ENCODE measurements around the gene SLC52A3. TPM values are rescaled to one million over a fixed set of nuclear protein-coding genes. Genes with fewer than 3 reads are reported as not detected.

SLC52A3 gene
- total and polyA plus RNA-seq, 9 of the 15 experiments (the other 6 are each of a cell fraction or from before 2014, with no cell fraction given): 0.06 to 0.60 (median 0.11) TPM

- TF ChIP-seq BRF2 (IDR thresholded peaks at IDR 0.05; ENCODE audit: borderline replicate concordance, insufficient read depth, insufficient read length) (no peak), KDM2B (CRISPR knock-in tag; IDR thresholded peaks at IDR 0.05) (no peak), STAG1 (CRISPR knock-in tag; IDR thresholded peaks at IDR 0.05; ENCODE audit: borderline replicate concordance) (peak; percentile 91), ARID4B (CRISPR knock-in tag; IDR thresholded peaks at IDR 0.05) (peak; percentile 30; the same call in 1 of the 2 replicates), UBTF (IDR thresholded peaks at IDR 0.05; ENCODE audit: borderline replicate concordance in 1 of 2, low read depth in 2 of 2, low read length in 2 of 2) (peak in 1 of 2 experiments; percentile 50; a peak in 1 of 4 replicates), CTCFL (IDR thresholded peaks at IDR 0.05; ENCODE audit: borderline replicate concordance, insufficient read depth, low read depth, low read length, poor library complexity, severe bottlenecking) (peak; percentile 26), FOXM1 (IDR thresholded peaks at IDR 0.05; ENCODE audit: low read depth) (no peak), FOXM1 (CRISPR knock-in tag; IDR thresholded peaks at IDR 0.05; ENCODE audit: low read depth) (peak; percentile 85; the same call in 1 of the 2 replicates), EGR1 (conservative IDR thresholded peaks at IDR 0.05) (peak; percentile 63)
These were observed 39.9 kb downstream of the SLC52A3 start (continued) for GRCh38 chr20:728256-728944.

Data from K562 (cell line).